ENCODE results near the gene PPIB. TPM values are rescaled to one million over a fixed set of nuclear protein-coding genes. Genes with fewer than 3 reads are reported as not detected.

Gene PPIB
- total and polyA plus RNA-seq, 9 of the 15 experiments (the other 6 are each of a cell fraction or from before 2014, with no cell fraction given) = 306 to 746 (median 439) TPM

DNA sequence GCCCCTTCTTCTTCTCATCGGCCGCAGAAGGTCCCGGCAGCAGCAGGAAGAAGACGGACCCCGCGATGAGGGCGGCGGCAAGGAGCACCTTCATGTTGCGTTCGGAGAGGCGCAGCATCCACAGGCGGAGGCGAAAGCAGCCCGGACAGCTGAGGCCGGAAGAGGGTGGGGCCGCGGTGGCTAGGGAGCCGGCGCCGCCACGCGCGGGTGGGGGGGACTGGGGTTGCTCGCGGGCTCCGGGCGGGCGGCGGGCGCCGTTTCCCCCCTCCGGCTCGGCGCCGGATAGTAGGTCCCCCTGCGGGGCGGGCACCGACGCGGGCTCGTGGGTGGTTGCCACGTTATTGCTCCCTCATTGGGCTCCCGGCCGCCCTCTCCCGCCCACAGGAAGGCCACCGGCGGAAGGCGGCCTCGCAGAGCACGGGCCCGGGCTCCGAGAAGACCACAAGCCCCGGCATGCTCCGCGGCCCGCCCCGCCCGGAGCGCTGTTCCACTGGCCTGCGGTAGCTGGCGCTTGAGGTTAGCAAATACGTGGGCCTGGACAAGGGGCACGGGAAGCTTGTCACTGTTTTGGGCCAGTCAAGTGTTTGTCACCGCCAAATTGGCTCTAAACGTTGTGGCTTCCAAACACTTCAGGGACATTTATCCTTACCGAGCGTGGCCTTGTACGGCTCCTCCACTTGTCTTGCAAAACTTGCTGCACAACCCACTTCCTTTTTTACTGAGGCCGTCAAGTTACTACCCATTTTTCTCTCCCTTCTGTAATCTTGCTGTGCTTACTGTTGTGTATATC is at the start of gene PPIB (continued):
- TF ChIP-seq, protein P1, sequence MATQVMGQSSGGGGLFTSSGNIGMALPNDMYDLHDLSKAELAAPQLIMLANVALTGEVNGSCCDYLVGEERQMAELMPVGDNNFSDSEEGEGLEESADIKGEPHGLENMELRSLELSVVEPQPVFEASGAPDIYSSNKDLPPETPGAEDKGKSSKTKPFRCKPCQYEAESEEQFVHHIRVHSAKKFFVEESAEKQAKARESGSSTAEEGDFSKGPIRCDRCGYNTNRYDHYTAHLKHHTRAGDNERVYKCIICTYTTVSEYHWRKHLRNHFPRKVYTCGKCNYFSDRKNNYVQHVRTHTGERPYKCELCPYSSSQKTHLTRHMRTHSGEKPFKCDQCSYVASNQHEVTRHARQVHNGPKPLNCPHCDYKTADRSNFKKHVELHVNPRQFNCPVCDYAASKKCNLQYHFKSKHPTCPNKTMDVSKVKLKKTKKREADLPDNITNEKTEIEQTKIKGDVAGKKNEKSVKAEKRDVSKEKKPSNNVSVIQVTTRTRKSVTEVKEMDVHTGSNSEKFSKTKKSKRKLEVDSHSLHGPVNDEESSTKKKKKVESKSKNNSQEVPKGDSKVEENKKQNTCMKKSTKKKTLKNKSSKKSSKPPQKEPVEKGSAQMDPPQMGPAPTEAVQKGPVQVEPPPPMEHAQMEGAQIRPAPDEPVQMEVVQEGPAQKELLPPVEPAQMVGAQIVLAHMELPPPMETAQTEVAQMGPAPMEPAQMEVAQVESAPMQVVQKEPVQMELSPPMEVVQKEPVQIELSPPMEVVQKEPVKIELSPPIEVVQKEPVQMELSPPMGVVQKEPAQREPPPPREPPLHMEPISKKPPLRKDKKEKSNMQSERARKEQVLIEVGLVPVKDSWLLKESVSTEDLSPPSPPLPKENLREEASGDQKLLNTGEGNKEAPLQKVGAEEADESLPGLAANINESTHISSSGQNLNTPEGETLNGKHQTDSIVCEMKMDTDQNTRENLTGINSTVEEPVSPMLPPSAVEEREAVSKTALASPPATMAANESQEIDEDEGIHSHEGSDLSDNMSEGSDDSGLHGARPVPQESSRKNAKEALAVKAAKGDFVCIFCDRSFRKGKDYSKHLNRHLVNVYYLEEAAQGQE (IDR thresholded peaks at IDR 0.05; ENCODE audit: borderline replicate concordance) = peak; percentile 64
- TF ChIP-seq, protein P1 (CRISPR knock-in tag; IDR thresholded peaks at IDR 0.05; ENCODE audit: low read depth) = no peak
- TF ChIP-seq KLF13 (tag; IDR thresholded peaks at IDR 0.05; ENCODE audit: borderline replicate concordance, low read depth) (peak; percentile 43; the same call in 1 of the 2 replicates), CC2D1A (IDR thresholded peaks at IDR 0.05) (peak; percentile 55; the same call in 1 of the 2 replicates), DACH1 (IDR thresholded peaks at IDR 0.05; ENCODE audit: partially characterized antibody) (peak; percentile 34), SMARCA5 (IDR thresholded peaks at IDR 0.05) (peak; percentile 65; the same call in 1 of the 2 replicates), MEIS2 (IDR thresholded peaks at IDR 0.05; ENCODE audit: partially characterized antibody) (peak; percentile 20), U2AF1 (optimal IDR thresholded peaks at IDR 0.05; ENCODE audit: low read depth, low read length) (no peak), MAZ (CRISPR knock-in tag; conservative IDR thresholded peaks at IDR 0.05 in 1 of 2, IDR thresholded peaks at IDR 0.05 in 1 of 2) (peak; percentile 97 to 99), ZBTB7A (IDR thresholded peaks at IDR 0.05; ENCODE audit: borderline replicate concordance, control insufficient read depth, low read depth, low read length) (0 out of 2 replicates have a peak, but pooled peaks have one; percentile 16), NEUROD1 (IDR thresholded peaks at IDR 0.05; ENCODE audit: borderline replicate concordance, low read depth, low read length, partially characterized antibody) (peak; percentile 93), PHF20 (IDR thresholded peaks at IDR 0.05; ENCODE audit: partially characterized antibody) (peak; percentile 73)
- TF ChIP-seq, protein P2, sequence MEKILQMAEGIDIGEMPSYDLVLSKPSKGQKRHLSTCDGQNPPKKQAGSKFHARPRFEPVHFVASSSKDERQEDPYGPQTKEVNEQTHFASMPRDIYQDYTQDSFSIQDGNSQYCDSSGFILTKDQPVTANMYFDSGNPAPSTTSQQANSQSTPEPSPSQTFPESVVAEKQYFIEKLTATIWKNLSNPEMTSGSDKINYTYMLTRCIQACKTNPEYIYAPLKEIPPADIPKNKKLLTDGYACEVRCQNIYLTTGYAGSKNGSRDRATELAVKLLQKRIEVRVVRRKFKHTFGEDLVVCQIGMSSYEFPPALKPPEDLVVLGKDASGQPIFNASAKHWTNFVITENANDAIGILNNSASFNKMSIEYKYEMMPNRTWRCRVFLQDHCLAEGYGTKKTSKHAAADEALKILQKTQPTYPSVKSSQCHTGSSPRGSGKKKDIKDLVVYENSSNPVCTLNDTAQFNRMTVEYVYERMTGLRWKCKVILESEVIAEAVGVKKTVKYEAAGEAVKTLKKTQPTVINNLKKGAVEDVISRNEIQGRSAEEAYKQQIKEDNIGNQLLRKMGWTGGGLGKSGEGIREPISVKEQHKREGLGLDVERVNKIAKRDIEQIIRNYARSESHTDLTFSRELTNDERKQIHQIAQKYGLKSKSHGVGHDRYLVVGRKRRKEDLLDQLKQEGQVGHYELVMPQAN (IDR thresholded peaks at IDR 0.05; ENCODE audit: borderline replicate concordance) = peak; percentile 98
- TF ChIP-seq, protein P3, sequence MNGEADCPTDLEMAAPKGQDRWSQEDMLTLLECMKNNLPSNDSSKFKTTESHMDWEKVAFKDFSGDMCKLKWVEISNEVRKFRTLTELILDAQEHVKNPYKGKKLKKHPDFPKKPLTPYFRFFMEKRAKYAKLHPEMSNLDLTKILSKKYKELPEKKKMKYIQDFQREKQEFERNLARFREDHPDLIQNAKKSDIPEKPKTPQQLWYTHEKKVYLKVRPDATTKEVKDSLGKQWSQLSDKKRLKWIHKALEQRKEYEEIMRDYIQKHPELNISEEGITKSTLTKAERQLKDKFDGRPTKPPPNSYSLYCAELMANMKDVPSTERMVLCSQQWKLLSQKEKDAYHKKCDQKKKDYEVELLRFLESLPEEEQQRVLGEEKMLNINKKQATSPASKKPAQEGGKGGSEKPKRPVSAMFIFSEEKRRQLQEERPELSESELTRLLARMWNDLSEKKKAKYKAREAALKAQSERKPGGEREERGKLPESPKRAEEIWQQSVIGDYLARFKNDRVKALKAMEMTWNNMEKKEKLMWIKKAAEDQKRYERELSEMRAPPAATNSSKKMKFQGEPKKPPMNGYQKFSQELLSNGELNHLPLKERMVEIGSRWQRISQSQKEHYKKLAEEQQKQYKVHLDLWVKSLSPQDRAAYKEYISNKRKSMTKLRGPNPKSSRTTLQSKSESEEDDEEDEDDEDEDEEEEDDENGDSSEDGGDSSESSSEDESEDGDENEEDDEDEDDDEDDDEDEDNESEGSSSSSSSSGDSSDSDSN (IDR thresholded peaks at IDR 0.05; ENCODE audit: borderline replicate concordance in 1 of 2, low read depth in 2 of 2, low read length in 2 of 2) = peak in 1 of 2 experiments; percentile 74; a peak in 2 of 4 replicates

Data from K562 (cell line).